GM21423 (cell line): Measurements from ENCODE around the gene PRKAG2.
A peak's percentile ranks its signal among the peaks of the same experiment; 100 is the strongest.
"Not testable (repeated sequence)": the region's sequence is repeated elsewhere in the genome, so short reads cannot be mapped to it uniquely, and the experiment has no call there.

ENCODE experiments used
- ATAC-seq: cut with Tn5 transposase; IDR thresholded peaks from one replicate; pipeline ENCODE4 v1.9.1; 2021; ENCODE audit warnings: mild to moderate bottlenecking, moderate library complexity; ENCODE audit not compliant: unreplicated experiment

The PRKAG2 gene

DNA sequence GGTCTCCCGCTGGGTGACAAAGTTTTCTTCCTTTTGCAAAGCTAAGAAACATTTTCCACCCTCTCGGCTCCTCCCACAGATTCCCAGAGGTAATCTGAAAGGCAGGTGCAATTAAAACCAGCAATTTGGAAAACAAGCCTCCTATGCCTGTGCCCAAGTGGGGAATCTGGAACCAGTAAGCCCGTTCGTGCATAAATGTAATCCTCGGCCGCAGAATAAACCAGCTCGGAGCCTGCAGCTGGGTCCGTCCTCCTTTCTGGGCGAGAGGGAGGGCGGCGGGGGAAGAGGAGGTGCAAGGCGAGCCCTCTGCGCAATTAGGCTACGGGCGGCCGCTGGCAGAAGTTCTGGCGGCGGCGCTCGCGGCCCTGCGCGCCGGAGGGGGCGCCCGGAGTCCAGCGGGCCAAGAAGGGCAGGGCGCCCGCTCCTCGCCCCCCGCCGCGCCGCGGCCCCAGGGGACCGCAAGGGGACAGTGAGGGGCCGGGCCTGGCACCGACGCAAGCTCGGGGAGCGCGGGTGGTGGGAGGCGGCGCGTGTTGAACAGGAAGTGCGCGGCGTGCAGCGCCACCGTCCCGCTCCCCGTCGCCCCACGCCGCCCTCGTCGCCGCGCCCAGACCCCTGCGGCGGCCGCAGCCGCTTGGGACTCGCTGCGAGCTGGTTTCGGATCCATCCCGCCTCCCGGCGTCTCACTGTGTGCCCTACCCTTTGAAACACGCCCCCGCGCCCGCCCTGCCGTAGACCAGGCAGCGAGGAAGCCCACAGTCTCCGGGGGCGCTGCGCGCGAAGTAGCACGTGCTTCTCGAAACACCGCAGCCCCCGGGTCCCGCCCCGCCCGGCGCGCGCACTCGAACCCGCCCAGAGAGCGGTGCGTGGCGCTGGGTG lies at the start of gene PRKAG2:
Gene PRKAG2 (minus strand): TSS at position 217 of the 879 bp plus-strand sequence. CDS start 495 bp downstream, outside the sequence.
- peak; percentile 70 for ATAC-seq

DNA sequence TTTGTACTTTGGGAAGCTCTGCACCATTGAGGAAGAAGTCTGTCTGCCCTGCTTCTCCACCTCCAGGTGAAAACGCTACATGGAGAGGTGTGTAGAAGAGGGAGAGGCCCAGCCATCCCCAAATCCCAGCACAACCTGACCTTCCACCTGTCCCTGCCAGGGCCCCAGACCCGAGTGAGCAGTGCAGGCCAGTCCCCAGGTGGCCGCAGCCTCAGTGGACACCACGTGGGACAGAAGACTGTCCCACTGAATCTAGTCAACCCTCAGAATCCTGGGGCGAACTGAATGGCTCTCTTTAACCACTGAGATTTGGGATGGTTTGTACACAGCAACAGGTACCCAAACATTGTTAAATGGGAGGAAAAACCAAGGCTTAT lies 49.4 kb upstream of the PRKAG2 start:
- no peak for ATAC-seq

DNA sequence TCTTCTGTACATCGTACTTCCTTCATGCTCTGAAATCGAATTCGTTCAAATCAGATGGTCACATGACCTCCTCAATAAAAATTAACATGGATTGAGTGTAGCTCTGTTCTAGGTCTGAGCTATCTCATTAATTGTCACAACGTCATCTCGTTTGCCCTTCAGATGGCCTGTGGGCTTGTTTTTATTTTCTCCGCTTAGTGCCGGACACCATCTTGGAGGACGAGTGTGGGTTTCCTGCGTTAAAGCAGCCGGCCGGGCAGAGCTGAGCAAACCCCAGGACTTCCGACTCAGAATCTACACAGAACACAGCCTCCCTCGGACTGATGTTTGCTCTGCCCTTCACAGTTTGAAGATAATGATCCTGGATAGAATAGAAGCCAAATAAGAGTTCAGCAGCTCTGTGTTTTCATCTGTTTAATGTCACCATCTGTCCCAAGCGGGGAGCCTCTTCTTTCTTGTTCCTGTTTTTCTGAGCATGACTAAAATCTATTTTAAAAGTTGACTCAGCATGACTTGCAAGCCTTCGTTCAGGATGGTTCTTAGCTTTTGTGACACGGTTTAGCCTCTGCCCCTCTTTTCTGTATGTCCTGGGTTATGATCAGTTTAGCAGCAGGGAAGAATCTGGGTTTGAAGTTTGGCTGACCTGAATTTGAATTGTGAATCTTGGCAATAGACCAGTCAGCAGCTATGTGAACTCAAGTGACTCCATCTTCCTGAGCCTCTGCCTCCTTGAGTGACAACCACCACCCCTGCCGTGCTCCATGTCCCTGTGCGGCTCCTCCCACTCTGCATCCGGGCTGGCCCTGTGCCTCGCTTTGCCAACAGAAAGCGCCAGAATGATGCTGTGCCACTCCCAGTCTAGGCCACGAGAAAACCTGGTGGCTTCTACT lies 48.8 kb upstream of the PRKAG2 start:
- ATAC-seq, result no peak

DNA sequence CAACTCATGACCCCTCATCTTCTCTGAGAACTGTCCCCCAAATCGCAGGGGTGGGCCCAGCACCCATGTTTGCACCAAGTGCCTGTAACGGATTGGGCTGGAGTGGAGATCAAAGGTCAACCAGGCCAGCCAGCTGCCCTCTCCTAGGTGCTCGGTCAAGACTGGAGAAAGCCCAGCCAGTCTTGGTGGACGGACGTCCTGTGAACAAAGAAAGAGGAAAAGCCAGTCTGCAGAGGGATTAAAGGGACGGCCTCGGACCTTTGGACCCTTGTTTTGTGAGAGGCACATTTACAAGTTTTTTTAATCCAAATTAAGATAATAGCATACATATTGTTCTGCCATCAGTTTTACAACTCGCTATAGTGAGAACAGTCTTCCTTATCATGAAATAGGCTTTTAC lies 47.6 kb upstream of the PRKAG2 start:
- ATAC-seq, result no peak

DNA sequence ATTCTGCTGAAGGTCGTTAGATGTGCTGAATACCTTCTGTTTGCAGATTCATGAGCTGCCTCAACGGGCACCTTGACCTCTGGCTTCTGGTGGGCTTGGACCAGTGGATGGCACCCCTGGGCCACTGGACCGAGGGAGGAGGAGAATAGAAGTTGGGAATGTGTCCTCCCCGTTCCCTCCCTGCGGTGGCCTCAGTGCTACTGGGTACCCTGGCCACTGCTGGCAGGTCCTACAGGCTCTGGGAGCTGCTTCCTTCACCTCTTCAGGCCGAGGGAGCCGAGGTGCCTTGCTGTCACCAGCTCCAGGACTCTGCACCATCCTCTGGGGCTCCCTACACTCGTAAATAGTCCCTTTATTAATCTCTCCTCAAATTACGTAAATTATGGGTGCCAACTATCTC lies 47.1 kb upstream of the PRKAG2 start:
- no peak for ATAC-seq

DNA sequence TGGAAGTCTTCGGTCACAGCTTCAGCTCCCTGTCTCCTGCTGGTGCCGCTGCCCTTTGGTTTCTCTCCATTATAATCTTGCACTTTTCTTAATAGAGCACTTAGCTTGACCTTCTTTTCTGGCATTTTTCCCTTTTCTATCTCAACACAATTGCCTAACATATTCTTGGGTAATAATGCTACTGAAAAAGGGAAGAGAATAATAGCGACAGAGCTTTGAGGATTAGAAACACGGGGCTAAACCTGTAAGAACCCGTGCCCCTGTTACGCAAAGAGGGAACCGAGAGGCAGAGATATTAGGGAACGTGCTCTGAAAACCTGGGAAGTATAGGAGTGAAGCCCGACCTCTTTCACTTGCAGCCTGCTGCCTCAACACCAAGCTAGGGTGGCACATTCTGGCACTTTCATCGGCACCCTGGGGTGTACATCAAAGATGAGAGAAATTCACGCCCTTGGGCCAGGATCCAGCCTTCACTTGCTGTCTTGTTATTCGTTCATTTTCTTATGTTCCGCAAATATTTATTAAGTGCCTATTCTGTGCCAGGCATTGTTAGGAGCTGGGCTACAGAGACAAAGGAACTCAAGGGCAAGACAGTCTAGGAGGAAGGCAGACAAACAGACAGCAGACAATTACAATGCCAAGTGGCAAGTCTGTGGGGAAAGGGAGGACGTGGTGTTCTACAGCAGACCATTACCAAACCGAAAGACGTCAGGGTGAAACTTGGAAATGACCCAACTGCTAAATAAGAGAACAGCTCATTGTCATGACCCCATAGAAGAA lies 46.4 kb upstream of the PRKAG2 start:
- no peak for ATAC-seq

DNA sequence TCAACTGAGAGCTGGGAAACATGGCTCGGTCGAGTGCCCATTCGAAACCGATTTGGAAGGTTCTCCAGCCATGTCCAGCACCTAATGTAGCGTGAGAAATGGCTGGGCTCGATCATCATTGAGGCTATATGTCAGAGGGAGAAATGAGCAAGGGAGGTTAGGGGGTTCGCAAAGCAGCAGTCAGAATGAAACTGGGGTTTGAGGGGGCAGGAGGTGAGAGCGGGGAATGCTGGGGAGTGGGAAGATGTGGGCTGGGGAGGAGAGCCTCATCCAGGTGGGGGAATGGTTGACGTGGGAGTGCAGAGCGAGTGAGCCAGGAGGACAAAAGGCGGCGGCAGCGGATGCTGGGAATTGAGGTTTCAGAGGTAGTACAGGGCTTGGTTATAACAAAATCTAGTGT lies 44.5 kb upstream of the PRKAG2 start:
- ATAC-seq, result no peak

DNA sequence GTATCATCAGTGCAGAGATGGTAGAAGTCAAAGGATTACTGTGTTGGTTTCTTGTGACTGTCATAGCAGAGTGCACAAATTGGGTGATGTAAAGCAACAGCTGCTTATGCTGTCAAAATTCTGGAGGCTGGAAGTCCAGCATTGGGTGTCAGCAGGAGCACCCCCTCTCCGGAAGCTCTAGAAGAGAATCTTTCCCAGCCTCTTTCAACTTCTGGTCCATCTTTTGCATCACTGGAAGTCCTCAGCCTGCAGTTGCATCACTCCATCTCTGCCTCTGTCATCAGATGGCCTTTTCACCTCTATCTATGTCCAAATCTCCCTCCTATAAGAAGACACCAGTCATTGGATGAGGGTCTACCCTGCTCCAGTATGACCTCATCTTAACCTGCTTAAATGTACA lies 43.6 kb upstream of the PRKAG2 start:
- no peak for ATAC-seq

DNA sequence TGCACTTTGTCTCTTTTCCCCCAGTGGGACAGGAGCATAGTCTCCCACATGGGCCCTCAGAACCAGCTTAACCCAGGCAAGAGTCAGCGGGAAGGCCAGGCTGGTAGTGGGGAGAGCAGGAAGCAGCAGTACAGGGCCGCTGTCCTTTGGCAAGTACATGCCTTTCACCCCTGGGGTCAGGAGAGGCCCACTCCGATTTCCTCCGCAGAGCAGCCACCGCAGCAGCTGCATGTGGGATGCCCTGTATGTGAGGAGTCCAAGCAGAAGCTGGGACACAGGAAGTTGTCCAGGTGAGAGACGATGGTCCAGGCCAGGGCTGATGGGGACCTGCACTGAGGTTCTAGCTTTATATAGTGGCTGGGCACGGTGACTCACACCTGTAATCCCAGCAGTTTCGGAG lies 42.7 kb upstream of the PRKAG2 start:
- ATAC-seq, result no peak

DNA sequence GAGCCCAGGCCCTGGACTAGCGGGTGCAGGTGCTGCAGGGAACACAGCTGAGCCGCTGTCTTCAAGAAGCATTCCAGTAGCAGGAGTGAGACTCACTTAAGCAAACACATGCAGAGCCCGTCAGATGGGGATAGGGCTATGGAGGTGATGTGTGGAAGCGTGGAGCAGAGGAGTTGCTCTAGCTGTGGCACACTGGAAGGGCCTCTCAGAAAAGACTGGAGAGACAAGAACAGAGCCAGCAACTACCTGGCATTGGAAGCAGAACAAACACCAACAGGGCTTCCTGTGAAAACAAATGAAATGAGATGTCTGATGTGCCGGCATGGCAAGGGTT lies 41.6 kb upstream of the PRKAG2 start:
- no peak for ATAC-seq

DNA sequence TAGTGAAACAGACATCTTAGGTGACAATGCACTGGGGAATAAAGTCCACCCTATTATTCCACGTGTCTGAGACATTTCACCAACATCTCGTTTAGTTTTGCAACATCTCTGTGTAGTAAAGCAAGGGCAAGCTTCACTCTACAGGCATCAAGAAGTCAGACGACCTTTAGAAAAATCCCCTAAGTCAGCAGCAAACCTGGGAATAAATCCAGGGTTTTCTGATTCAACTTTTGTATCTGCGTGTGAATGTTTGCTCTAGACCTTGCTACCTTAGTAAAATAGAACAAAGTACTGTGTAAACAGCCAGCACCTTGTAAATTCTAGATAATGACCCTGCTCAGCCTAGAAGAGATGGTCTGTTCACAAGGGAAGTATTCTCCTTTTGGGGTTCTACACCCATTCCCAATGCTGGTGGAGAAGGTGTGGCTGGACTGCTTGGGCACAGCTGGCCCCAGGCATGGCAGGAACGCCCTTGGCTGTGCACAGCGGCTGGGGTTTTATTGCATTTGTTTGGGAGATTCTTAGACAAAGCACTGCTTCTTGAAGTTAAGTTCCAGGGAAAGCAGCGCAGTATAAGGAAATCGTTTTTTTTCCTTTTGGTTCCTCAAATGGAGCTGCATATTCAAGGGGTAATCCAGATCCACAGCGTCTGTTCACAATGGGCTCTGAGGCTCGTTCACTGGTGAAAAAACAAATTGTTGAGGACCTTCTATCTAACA lies 41.0 kb upstream of the PRKAG2 start:
- no peak for ATAC-seq

DNA sequence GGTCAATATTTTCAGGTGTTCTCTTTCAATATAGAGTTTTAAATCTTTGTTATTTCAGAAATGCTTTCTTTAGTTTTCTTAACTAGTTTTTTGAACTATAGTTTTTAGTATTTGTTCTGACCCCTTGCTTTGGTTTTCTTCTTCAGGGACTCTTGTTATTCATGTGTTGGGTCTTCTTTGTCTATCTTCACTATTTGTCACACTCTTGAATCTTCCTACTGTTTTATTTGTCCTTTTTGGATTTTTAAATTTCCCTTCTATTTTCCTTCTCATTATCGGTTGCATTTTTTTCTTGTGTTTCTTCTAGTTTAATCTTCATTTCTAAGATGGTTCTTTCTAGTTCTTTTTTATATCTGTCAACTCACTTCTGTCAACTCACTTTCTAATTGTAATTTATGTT lies 37.1 kb upstream of the PRKAG2 start:
- no peak for ATAC-seq

DNA sequence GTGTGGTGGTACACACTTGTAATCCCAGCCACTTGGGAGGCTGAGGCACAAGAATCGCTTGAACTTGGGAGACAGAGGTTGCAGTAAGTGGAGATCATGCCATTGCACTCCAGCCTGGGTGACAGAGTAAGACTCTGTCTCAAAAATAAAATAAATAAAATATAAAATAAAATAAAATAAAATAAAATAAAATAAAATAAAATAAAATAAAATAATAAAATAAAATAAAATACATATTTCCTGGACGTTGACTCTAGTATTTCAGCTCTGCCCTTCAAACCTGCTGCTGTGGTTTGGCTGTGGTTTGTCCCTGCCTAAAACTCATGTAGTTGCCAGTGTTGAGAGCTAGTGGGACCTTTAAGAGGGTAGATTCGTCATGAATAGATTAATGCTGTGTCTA lies 33.7 kb upstream of the PRKAG2 start:
- not testable (repeated sequence) for ATAC-seq

DNA sequence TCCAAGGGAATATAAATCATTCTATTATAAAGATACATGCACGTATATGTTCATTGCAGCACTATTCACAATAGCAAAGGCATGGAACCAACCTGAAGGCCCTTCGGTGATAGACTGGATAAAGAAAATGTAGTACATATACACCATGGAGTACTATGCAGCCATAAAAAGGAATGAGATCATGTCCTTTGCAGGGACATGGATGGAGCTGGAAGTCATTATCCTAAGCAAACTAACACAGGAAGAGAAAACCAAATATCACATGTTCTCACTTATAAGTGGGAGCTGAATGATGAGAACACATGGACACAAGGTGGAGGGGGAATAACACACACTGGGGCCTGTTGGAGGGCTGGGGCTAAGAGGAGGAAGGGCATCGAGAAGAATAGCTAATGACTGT lies 30.2 kb upstream of the PRKAG2 start:
- ATAC-seq, result not testable (repeated sequence)

DNA sequence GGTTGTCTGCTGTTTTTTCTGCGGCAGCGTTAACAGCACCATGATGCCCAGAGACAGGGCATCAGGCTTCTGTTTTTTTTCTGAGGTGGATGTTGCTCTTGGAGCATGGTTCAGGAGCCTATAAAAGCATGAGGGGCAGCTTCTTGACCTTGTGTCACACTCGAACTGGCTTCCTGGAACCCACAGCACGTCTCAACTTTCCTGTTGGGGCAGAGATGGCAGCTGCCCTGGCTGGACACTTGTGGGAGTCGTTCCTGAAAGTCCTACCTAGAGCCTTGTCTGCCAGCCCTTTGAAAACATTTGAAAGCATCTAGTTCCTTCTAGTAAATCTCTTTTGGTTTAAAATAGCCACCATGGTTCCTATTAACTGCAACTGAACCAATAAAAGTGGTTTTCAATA lies 28.9 kb upstream of the PRKAG2 start:
- ATAC-seq, result no peak

DNA sequence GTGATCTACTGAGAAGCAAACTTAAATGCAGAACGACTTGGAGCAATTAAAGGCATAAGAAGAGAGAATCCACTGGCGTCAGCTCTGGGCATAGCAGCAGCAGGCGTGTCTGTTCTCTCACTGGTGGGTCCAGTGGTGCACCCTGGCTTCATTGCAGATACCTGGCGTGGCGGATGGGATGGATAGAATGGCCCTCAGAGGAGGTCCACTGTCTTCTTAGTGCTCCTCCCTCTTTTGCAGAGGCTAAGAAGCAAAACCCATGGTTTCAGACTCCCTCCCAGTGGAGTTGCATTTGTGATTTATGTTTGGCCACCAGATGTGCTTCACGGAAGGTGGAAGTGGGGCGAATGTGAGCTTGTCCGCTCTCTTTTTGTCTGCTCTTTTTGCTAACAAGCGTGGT lies 28.4 kb upstream of the PRKAG2 start:
- ATAC-seq, result no peak

DNA sequence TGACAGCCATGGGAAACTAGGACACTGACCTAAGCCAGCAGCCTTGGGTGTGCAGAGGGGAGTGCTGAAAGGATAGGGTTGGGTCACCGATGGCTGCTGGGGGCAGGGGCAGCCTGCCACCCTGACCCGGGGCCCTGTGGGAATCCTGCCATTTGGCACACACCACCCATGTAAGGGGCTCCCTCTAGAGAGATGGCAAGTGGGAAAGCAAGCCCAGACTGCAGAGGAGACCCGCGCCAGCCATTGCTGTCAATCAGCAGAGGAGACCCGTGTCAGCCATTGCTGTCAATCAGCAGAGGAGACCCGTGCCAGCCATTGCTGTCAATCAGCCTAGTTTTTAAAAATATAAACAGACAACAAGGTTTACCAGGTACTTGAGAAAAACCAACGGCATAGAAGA lies 27.4 kb upstream of the PRKAG2 start:
- ATAC-seq, result no peak

DNA sequence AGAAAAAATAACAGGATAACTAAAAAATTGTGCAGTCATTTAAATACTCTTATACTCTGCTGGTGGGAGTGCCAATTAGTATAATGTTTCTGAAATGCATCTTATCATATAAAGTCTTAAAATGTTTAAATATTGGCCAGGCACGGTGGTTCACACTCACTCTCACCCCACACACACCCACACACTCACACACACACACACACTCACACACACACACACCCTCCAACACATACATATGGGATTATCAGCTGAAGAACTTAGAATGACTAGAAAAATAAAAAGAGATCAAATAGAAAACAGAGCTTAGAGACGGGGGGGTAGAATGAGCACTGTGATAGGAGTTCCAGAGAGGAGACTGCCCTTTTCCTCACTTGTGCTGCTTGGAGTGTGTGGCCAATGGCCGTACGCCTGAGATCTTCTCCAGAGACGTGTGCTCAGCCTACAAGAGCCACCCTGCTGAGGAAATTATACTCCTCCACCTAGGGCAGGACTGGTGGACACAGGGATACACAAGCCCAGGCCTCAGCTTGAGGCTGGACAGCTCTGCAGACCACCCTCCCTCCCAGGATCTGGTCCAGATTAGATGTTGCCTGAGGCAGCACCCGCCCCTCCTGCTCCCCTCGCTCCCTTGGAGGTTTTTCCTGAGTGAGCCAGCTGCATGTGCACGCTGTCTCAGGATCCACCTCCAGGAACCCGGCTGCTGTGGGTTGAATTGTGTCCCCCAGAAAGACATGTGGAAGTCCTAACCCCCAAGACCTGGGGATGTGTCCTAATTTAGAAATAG lies 26.5 kb upstream of the PRKAG2 start:
- no peak for ATAC-seq

DNA sequence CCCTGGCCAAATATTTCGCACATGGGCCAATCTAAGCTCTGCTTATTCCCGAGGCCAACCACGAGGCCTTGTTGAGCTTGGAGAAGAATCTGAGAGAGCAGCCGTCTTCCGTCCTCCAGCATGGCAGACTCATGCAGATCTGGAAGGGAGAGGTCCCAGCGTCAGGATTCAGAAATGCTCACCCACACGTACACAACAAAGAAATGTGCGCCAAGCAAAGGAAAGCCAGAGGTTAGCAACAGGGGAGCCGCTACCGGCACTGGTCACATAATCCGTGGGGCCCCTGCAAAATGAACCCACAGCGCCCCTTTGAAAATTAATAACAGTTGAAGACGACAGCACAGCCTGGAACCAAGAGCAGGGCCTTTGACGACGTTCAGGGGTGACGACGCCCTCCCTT lies 25.4 kb upstream of the PRKAG2 start:
- ATAC-seq, result no peak

DNA sequence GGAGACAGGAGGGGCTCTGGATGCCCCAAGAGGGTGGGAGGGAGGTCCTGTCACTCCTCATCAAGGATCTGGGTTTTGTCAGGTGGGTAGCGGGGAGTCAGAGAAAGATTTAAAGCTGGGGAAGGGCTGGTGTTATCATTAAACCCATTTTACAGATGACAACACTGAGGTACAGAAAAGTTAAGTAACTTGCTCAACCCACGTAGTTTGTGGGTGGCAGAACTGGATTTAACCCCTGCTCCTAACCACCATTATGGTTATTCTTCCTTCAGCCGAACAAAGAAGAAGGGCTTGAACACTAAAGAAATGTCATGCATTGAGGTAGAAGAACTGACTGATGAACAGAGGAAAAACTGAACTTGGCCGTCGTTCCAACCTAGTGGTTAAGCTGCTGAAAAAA lies 24.9 kb upstream of the PRKAG2 start:
- ATAC-seq, result no peak
